ENCODE results near the gene CNTNAP2. TPM values are rescaled to one million over a fixed set of nuclear protein-coding genes. Genes with fewer than 3 reads are reported as not detected.

Gene CNTNAP2
- total RNA-seq, 1 donor = 1.0 TPM

GRCh38 chr7:146713934-146714333 lies 597.3 kb downstream of the CNTNAP2 start:
- Histone ChIP-seq H3K4me1 (ENCODE audit: insufficient read depth, low read length) (no peaks in the 10 kb centered on the region), H3K27me3 (ENCODE audit: insufficient read depth, low read length) (no peaks in the 10 kb centered on the region), H3K4me3 (ENCODE audit: low read length) (no peak overlapping the region), H3K9me3 (ENCODE audit: low read depth, low read length) (no peaks in the 10 kb centered on the region)

DNA sequence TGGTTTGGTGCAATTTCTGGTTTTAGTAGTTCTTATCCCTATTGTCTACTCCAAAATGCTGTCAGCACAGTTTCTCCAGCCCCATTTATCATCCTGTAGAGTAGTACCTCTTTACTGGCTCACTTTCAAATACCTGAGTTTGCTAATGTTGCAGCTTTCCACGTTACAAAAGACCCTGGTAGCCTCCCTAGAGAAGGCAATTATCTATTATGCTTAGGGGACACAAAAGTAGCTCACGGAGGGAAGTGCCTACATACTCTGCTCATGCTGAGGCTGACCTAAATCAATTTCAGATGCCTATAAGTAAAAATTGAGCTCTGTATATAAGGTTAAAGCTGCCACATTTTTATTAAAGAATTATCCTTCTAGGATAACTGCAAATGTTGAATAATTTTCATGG lies 603.6 kb downstream of the CNTNAP2 start:
- no peaks in the 10 kb centered on the region for H3K4me1 ChIP-seq (ENCODE audit: insufficient read depth, low read length)
- H3K27me3 ChIP-seq (ENCODE audit: insufficient read depth, low read length) = no peaks in the 10 kb centered on the region
- H3K4me3 ChIP-seq (ENCODE audit: low read length) = no peak overlapping the region
- no peaks in the 10 kb centered on the region for H3K9me3 ChIP-seq (ENCODE audit: low read depth, low read length)

GRCh38 chr7:146722986-146723385 lies 606.4 kb downstream of the CNTNAP2 start:
- Histone ChIP-seq H3K4me3 (ENCODE audit: low read length) (no peak overlapping the region), H3K27me3 (ENCODE audit: insufficient read depth, low read length) (no peaks in the 10 kb centered on the region), H3K4me1 (ENCODE audit: insufficient read depth, low read length) (no peaks in the 10 kb centered on the region), H3K9me3 (ENCODE audit: low read depth, low read length) (no peaks in the 10 kb centered on the region)

DNA sequence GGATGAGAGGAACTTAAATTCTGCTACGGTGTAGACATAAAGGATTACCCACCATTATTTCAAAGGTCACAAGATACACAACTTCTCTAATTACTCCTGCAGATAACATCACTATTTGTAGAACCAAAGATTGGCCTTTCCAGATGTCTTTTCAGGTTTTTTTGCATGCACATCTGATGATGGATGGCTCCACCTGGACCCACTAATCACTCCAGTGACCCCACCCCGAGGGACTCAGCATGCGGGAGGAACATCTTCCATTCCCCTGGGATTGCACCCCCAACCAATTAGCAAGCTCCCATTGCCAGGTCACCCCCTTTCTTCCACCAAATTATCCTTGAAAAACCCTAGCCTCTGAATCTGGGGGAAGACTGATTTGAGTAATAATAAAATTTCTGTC lies 608.9 kb downstream of the CNTNAP2 start:
- Histone ChIP-seq H3K9me3 (ENCODE audit: low read depth, low read length) (no peaks in the 10 kb centered on the region), H3K4me3 (ENCODE audit: low read length) (no peak overlapping the region), H3K27me3 (ENCODE audit: insufficient read depth, low read length) (no peaks in the 10 kb centered on the region), H3K4me1 (ENCODE audit: insufficient read depth, low read length) (no peaks in the 10 kb centered on the region)

DNA sequence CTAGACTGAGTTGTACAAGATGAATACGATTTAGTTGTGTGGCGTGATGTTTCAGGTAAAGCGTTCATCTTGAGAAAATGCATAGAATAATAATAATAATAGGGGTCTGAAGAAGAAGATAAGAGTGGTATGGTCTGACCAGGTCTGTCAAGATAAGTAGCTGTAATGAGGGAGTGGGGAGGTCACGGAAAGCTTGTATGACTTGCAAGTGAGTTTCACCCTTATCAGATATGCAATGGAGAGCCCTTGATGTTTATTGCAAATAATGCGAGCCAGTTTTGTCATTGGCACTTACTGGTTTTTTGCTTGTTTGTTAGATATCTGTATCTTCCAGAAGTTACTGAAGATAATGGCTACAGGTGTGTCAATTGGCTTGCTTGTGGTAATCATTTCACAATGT lies 611.5 kb downstream of the CNTNAP2 start:
- H3K9me3 ChIP-seq (ENCODE audit: low read depth, low read length) = no peaks in the 10 kb centered on the region
- H3K4me3 ChIP-seq (ENCODE audit: low read length) = no peak overlapping the region
- H3K27me3 ChIP-seq (ENCODE audit: insufficient read depth, low read length) = no peaks in the 10 kb centered on the region
- no peaks in the 10 kb centered on the region for H3K4me1 ChIP-seq (ENCODE audit: insufficient read depth, low read length)

DNA sequence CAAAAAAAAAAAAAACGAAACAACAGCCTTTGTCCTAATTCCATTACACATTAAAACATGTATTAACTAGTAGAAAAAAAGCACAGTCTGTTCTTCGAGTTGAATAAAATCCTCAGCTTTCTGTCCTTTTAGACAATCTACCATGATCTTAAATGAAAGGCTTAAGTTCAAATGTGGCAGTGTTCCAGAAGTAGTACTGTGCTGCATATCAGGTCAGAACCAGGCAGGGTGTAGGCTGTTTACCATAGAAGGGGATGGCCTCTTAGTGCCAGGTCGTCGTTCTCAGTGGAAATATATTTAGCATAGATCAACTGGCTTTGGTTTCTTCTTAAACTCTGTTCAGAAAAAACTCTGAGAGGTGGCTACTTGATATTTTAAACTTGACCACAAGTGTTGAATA lies 612.0 kb downstream of the CNTNAP2 start:
- Histone ChIP-seq H3K27me3 (ENCODE audit: insufficient read depth, low read length) (no peaks in the 10 kb centered on the region), H3K9me3 (ENCODE audit: low read depth, low read length) (no peaks in the 10 kb centered on the region), H3K4me3 (ENCODE audit: low read length) (no peak overlapping the region), H3K4me1 (ENCODE audit: insufficient read depth, low read length) (no peaks in the 10 kb centered on the region)

DNA sequence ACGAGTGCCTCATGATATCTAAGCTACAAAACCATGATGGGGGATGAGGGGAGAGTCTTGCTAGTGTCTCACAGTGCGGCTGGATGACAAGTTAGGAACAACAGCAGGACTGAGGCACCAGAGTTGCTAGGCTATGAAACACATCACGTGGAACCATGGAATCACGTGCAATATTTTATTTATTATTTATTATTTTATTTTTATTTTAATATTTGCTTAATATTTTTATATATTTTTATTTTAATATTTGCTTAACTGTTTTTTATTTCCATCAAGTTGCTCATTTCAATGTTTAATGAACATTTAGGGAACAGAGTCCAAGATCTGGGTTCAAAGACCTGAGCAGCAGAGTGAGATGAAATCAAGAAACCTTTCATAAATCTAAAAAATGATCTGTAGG lies 614.6 kb downstream of the CNTNAP2 start:
- Histone ChIP-seq H3K9me3 (ENCODE audit: low read depth, low read length) (no peaks in the 10 kb centered on the region), H3K27me3 (ENCODE audit: insufficient read depth, low read length) (no peaks in the 10 kb centered on the region), H3K4me1 (ENCODE audit: insufficient read depth, low read length) (no peaks in the 10 kb centered on the region), H3K4me3 (ENCODE audit: low read length) (no peak overlapping the region)

DNA sequence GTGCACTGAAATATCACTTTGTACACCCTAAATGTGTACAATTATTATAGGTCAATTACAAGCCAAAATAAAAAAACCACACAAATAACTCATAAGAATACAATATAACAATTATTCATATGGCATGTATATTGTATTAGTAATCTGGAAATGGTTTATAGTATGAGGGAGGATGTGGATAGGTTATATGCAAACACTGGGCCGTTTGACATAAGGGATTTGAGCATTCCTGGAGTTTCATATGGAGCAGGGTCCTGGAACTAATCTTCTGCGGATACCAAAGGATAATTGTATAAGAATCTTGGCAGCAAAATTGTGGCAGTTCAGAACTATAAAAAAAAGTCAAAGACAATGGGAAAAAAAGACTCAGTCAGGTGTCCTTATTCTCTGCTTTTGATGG lies 619.4 kb downstream of the CNTNAP2 start:
- Histone ChIP-seq H3K4me1 (ENCODE audit: insufficient read depth, low read length) (no peaks in the 10 kb centered on the region), H3K4me3 (ENCODE audit: low read length) (no peak overlapping the region), H3K9me3 (ENCODE audit: low read depth, low read length) (peaks cover 30% of the 10 kb centered on the region), H3K27me3 (ENCODE audit: insufficient read depth, low read length) (no peaks in the 10 kb centered on the region)

DNA sequence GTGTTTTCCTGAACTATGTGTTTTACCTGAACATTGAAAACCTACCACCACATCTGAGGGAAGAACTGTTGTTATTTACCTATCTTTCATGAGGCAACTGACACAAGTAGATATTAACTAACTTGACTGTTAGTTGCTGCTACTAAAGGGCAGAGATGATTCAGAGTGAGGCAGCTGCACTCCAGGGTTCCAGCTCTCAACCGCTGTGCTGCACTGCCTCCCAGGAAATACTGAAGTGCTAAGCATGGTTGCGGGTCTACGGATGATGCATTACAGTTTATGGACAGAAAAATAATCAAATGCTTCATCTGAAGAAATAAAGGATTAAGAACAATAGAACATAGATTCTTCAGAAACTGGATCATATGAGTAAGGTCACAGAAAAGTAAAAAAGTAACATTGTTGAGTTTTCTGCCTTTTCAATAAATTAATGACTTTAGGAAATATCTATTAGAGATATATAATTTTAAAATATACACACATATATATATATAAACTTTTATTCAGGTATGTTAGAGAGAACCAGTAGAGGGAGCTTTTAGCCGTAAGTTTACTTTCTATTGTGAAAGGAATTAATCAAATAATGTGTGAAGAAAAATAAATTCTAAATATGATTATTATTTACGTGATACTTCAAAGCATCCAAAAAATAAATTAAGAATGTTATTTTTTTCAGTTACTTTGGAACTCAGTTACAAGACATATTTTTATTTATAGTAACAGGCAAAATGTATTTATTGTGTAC lies 620.0 kb downstream of the CNTNAP2 start:
- Histone ChIP-seq H3K27me3 (ENCODE audit: insufficient read depth, low read length) (no peaks in the 10 kb centered on the region), H3K4me3 (ENCODE audit: low read length) (no peak overlapping the region), H3K9me3 (ENCODE audit: low read depth, low read length) (peaks cover 32% of the 10 kb centered on the region), H3K4me1 (ENCODE audit: insufficient read depth, low read length) (no peaks in the 10 kb centered on the region)

DNA sequence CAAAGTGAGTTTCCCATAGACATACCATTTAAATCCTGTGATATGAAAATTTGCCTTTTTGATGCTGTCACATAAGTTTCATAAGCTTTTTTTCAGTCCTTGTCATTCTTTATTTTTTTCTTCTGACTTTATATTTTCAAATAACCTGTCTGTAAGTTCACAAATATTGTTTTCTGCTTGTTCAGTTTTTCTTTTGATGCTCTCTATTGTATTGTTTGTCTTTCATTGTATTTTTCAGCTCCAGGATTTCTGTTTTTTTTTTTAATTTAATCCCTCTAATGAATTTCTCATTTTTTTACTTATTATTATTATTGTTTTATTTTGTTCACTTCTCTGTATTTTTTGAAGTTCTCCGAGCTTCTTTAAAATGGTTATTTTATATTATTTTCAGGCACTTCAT lies 623.4 kb downstream of the CNTNAP2 start:
- Histone ChIP-seq H3K27me3 (ENCODE audit: insufficient read depth, low read length) (no peaks in the 10 kb centered on the region), H3K4me3 (ENCODE audit: low read length) (no peak overlapping the region), H3K9me3 (ENCODE audit: low read depth, low read length) (peaks cover 45% of the 10 kb centered on the region), H3K4me1 (ENCODE audit: insufficient read depth, low read length) (no peaks in the 10 kb centered on the region)

- Histone ChIP-seq H3K9me3 (ENCODE audit: low read depth, low read length) (peaks cover 45% of the 10 kb centered on the region), H3K4me1 (ENCODE audit: insufficient read depth, low read length) (no peaks in the 10 kb centered on the region), H3K4me3 (ENCODE audit: low read length) (no peak overlapping the region), H3K27me3 (ENCODE audit: insufficient read depth, low read length) (no peaks in the 10 kb centered on the region)
Observed at GRCh38 chr7:146741911-146742310, 625.3 kb downstream of the CNTNAP2 start.

GRCh38 chr7:146754385-146754784 lies 637.8 kb downstream of the CNTNAP2 start:
- no peaks in the 10 kb centered on the region for H3K27me3 ChIP-seq (ENCODE audit: insufficient read depth, low read length)
- H3K4me1 ChIP-seq (ENCODE audit: insufficient read depth, low read length) = no peaks in the 10 kb centered on the region
- no peak overlapping the region for H3K4me3 ChIP-seq (ENCODE audit: low read length)
- H3K9me3 ChIP-seq (ENCODE audit: low read depth, low read length) = no peaks in the 10 kb centered on the region

GRCh38 chr7:146755585-146755984 lies 639.0 kb downstream of the CNTNAP2 start:
- no peaks in the 10 kb centered on the region for H3K4me1 ChIP-seq (ENCODE audit: insufficient read depth, low read length)
- no peak overlapping the region for H3K4me3 ChIP-seq (ENCODE audit: low read length)
- no peaks in the 10 kb centered on the region for H3K9me3 ChIP-seq (ENCODE audit: low read depth, low read length)
- H3K27me3 ChIP-seq (ENCODE audit: insufficient read depth, low read length) = no peaks in the 10 kb centered on the region

DNA sequence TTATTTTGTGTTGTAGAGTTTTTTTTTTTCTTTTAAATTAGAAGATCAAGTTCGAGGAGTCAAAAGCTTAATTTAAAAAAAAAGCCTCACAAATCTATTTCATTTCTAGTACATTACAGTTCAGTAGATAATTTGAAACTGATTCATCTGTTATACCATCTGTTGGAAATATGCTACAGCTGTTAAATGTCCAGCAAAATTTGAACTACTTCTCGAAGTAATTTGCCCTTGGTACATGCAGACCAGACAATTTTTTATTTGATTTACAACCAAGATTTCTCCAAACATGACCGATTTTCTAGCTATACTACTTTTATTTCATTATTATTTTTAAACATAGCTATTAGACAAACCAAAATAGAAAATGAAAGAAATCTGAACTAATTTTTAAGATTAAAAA lies 647.9 kb downstream of the CNTNAP2 start:
- Histone ChIP-seq H3K9me3 (ENCODE audit: low read depth, low read length) (no peaks in the 10 kb centered on the region), H3K4me3 (ENCODE audit: low read length) (no peak overlapping the region), H3K4me1 (ENCODE audit: insufficient read depth, low read length) (no peaks in the 10 kb centered on the region), H3K27me3 (ENCODE audit: insufficient read depth, low read length) (no peaks in the 10 kb centered on the region)

DNA sequence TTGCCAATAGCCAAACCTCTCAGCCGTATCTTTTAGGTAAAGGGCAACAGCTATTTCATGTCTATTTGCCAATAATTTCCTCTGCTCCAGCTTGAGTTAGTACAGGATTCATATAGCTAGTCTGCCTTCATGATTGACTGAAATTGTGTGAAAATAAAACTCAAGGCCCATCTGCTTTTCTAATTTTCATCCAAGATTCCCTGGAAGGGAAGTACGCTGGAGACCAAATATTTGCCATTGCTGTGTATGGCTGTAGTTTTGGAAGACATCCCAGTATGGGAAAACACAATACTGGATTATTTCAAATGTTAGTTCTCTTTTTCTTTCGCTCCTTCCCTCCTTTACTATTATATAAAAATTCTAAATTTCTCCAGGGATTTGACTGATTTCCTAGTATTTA lies 652.4 kb downstream of the CNTNAP2 start:
- H3K4me3 ChIP-seq (ENCODE audit: low read length) = no peak overlapping the region
- H3K4me1 ChIP-seq (ENCODE audit: insufficient read depth, low read length) = no peaks in the 10 kb centered on the region
- H3K27me3 ChIP-seq (ENCODE audit: insufficient read depth, low read length) = no peaks in the 10 kb centered on the region
- no peaks in the 10 kb centered on the region for H3K9me3 ChIP-seq (ENCODE audit: low read depth, low read length)

GRCh38 chr7:146772601-146773000 lies 656.0 kb downstream of the CNTNAP2 start:
- Histone ChIP-seq H3K27me3 (ENCODE audit: insufficient read depth, low read length) (no peaks in the 10 kb centered on the region), H3K9me3 (ENCODE audit: low read depth, low read length) (no peaks in the 10 kb centered on the region), H3K4me1 (ENCODE audit: insufficient read depth, low read length) (no peaks in the 10 kb centered on the region), H3K4me3 (ENCODE audit: low read length) (no peak overlapping the region)
